ENCODE results near the gene PIK3AP1. TPM values are rescaled to one million over a fixed set of nuclear protein-coding genes. Genes with fewer than 3 reads are reported as not detected.

Gene PIK3AP1
- total RNA-seq, 1 donor from 2014 or later, result 1.3 TPM

DNA sequence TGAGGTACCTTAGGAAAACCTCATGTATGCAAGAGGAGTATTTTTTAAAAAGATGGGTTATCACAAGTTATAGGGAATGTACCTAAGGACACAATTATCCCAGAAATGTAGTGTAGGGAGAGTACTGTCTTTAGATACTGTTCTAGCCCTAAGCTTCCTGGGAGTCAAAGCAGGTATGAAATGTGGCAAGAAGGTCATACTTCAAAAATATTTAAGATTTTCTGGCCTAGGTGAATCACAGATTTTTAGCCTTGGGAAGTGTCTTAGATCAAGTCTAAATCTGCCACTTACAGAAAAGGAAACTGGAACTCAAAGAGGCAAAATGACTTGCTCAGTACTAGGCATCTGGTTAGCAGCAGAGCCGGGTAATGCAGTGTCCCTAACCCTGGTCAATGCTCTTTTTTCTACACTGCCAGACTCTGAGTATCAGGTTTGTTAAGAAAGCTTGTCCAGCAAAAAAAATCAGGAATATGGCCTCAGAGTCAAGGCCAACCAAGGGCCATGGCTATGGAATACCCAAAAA lies 13.9 kb downstream of the PIK3AP1 start:
- no peaks in the 10 kb centered on the region for H3K9me3 Mint-ChIP-seq
- no peaks in the 10 kb centered on the region for H3K4me1 Mint-ChIP-seq
- H3K27me3 Mint-ChIP-seq (ENCODE audit: low read depth), result no peaks in the 10 kb centered on the region
- TF ChIP-seq, protein P1, sequence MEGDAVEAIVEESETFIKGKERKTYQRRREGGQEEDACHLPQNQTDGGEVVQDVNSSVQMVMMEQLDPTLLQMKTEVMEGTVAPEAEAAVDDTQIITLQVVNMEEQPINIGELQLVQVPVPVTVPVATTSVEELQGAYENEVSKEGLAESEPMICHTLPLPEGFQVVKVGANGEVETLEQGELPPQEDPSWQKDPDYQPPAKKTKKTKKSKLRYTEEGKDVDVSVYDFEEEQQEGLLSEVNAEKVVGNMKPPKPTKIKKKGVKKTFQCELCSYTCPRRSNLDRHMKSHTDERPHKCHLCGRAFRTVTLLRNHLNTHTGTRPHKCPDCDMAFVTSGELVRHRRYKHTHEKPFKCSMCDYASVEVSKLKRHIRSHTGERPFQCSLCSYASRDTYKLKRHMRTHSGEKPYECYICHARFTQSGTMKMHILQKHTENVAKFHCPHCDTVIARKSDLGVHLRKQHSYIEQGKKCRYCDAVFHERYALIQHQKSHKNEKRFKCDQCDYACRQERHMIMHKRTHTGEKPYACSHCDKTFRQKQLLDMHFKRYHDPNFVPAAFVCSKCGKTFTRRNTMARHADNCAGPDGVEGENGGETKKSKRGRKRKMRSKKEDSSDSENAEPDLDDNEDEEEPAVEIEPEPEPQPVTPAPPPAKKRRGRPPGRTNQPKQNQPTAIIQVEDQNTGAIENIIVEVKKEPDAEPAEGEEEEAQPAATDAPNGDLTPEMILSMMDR (conservative IDR thresholded peaks at IDR 0.05), result no peak
- H3K36me3 Mint-ChIP-seq (ENCODE audit: low read depth), result no peaks in the 10 kb centered on the region
- no peak overlapping the region for H3K4me3 Mint-ChIP-seq
- no peak overlapping the region for H3K27ac Mint-ChIP-seq (ENCODE audit: unreplicated experiment)
- DNase-seq (ENCODE audit: low read depth, low spot score), result no peak

DNA sequence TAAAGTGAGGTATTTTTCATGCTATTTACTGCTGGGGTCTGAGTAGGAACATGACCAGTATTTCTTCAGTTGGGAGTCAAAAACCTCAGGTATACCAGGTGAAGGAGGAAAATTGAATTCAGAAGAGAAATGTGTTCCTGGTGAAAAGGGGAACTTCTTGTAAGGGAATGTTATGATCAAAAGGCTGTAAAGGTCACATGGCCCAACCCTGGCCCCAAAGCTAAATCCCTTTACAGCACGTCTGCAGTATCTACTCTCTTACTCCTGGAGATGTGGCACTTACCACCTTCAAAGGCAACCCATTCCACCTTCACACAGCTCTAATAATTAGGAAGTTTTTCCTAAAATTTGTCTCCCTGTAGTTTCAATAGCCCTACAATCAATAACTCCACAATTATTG lies 15.2 kb downstream of the PIK3AP1 start:
- Mint-ChIP-seq H3K4me1 (no peaks in the 10 kb centered on the region), H3K4me3 (no peak overlapping the region), H3K9me3 (no peaks in the 10 kb centered on the region), H3K27ac (ENCODE audit: unreplicated experiment) (no peak overlapping the region), H3K27me3 (ENCODE audit: low read depth) (no peaks in the 10 kb centered on the region), H3K36me3 (ENCODE audit: low read depth) (no peaks in the 10 kb centered on the region)
- TF ChIP-seq, protein P1 (conservative IDR thresholded peaks at IDR 0.05), result no peak
- DNase-seq (ENCODE audit: low read depth, low spot score), result no peak

DNA sequence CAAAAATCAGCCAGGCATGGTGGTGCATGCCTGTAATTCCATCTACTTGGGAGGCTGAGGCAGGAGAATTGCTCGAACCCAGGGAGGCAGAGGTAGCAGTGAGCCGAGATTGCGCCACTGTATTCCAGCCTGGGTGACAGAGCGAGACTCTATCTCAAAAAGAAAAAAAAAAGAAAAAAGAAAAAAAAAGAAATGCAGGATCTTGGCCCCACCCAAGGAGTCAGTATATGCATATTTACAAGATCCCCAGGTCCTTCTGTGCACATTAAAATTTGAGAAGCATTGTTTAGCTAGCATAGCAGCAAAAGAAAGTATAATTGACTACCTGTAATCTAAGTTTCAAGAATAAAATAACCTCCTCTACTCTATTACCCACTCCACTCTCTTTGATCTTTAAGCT lies 15.8 kb downstream of the PIK3AP1 start:
- TF ChIP-seq, protein P1 (conservative IDR thresholded peaks at IDR 0.05), result no peak
- Mint-ChIP-seq H3K4me1 (no peaks in the 10 kb centered on the region), H3K9me3 (no peaks in the 10 kb centered on the region), H3K27me3 (ENCODE audit: low read depth) (no peaks in the 10 kb centered on the region), H3K27ac (ENCODE audit: unreplicated experiment) (no peak overlapping the region), H3K4me3 (no peak overlapping the region), H3K36me3 (ENCODE audit: low read depth) (no peaks in the 10 kb centered on the region)
- no peak for DNase-seq (ENCODE audit: low read depth, low spot score)

DNA sequence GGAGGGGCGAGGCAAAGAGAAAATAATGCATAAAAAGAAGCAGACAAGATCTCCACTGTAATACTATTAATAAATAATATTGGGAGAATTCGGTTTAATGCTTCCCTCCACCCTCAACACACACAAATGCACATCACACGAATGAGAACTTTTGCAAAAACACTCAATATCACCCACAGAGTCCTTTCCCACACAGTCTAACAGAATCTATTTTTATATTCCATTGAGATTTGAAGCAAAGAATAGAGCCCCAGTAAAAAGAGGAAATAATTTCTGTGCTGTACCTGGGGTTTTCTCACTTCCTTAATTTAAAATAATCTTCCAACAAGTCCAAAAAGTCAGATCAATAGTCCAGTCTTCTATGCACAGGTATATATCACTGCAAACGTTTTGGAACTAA lies 17.0 kb downstream of the PIK3AP1 start:
- Mint-ChIP-seq H3K4me1 (no peaks in the 10 kb centered on the region), H3K36me3 (ENCODE audit: low read depth) (no peaks in the 10 kb centered on the region), H3K9me3 (no peaks in the 10 kb centered on the region), H3K27ac (ENCODE audit: unreplicated experiment) (no peak overlapping the region), H3K27me3 (ENCODE audit: low read depth) (no peaks in the 10 kb centered on the region), H3K4me3 (no peak overlapping the region)
- no peak for DNase-seq (ENCODE audit: low read depth, low spot score)
- TF ChIP-seq, protein P1 (conservative IDR thresholded peaks at IDR 0.05), result no peak

DNA sequence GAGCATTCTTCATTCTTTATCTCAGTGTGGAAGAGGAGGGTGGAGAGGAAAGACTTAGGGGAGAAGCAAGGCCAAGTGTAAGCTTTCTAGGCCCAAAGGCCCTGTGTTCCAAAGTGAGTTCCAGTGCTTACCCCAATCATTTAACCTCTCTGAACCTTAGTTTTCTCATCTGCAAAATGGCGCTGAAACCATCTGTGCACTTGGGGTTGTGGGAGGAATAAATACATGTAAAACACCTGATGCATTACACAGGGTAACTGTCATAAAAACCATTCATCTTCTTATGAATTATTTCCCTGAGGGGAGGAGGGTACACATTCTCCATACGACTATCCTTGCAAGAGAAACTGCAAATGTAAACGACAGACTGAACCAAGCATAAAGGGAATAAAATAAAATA lies 19.0 kb downstream of the PIK3AP1 start:
- no peaks in the 10 kb centered on the region for H3K27me3 Mint-ChIP-seq (ENCODE audit: low read depth)
- TF ChIP-seq, protein P1 (conservative IDR thresholded peaks at IDR 0.05), result no peak
- no peak overlapping the region for H3K27ac Mint-ChIP-seq (ENCODE audit: unreplicated experiment)
- no peak overlapping the region for H3K4me3 Mint-ChIP-seq
- H3K36me3 Mint-ChIP-seq (ENCODE audit: low read depth), result no peaks in the 10 kb centered on the region
- H3K4me1 Mint-ChIP-seq, result no peaks in the 10 kb centered on the region
- H3K9me3 Mint-ChIP-seq, result no peaks in the 10 kb centered on the region
- DNase-seq (ENCODE audit: low read depth, low spot score), result no peak
